Measurements from ENCODE around the gene SLC6A3. TPM values are rescaled to one million over a fixed set of nuclear protein-coding genes. Genes with fewer than 3 reads are reported as not detected.

SLC6A3 gene
- total RNA-seq, 1 experiment from 2014 or later = not detected

- no peak for DNase-seq (ENCODE audit: low spot score)
Measured at GRCh38 chr5:1409381-1410110, 35.7 kb downstream of the SLC6A3 start.

DNA sequence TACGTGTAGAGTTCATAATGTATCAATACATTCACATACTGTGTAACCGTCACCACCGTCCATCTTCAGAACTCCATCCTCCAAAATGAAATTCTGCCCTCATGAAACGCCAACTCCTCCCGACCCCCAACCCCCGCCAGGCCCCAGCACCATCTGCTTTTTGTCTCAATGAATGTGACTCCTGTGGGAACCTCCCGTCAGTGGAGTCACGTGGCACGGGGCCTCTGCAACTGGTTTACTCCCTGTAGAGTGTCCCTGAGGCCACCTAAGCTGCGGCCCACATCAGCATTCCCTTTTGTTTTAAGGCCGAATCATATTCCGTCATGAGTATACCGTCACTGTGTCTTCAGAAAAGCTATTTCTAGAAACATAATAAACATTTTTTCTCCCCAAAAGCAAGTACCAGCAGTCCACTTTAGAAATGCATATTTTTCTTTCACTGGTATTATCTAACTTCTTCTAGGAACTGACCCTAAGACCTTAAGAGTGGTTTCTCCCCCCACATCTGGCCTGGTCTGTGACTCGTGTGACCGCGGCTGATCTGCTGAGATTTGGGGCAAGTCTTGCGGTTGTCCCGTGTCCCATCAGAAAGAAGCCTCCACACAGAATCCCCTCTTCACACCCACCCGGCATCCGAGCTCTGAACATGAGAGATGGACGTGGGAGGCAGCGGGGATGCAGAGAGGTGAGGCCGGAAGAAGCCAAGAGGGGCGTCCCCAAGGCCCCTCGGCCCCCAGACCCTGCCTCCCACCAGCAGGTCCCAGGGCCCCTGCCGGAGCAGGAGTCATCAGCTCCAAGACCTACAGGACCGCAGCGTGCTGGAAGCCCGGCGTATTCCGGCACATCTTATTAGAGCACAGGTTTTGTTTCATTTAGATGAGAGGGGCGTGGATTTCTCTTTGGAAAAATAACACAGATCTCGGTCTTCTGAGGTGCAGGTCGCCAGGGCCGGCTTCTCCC is 38.3 kb downstream of the SLC6A3 start:
- DNase-seq (ENCODE audit: low spot score) = no peak

GRCh38 chr5:1405539-1406530 is 39.4 kb downstream of the SLC6A3 start:
- DNase-seq (ENCODE audit: low spot score) = no peak

- DNase-seq (ENCODE audit: low spot score) = no peak
Measured at GRCh38 chr5:1405121-1405520, 40.1 kb downstream of the SLC6A3 start.

DNA sequence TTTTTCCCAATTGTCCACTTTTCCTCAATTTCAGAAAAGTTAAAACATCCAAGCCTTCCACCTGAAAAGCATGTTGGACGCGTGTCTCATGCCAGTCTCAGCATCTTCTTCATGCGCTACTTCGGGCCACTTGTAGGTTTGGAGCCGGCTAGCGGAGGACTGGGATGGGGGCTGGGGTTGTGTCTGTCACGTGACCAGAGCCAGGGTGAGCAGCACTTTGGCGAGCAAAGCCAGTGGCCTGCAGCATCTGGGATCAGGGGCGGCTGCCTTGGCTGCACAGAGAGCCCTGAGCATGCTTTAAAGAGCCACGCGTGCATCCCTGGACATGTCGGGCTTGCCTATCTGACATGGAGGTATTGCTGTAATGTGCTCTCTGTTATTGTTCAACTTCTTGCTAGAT is 41.2 kb downstream of the SLC6A3 start:
- DNase-seq (ENCODE audit: low spot score) = no peak

DNA sequence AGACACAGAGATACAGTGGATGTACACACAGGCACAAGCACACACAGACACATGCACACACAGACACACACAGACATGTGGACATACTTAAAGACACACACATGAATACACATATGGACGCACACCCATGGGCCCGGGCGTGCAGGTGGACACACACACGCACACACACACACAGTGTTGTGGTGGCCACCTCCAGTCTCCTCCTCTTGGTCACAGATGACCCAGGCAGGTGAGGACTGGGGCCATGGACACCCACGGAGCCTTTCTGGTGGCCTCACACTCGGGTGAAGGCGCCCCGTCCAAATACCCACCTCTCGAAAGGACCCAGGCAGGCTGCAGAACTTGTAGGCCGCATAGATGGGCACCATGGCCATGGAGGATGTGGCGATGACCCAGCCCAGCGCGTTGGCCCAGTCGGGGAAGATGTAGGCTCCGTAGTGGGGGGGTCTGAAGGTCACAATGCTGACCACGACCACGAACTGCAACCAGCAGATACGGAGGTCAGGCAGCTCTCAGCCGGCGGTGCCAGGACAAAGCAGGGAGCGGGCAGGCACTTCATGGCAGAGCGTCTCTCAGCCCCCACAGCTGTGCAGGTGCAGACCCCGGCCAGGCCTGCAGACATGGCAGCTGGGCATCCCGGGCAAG is 42.5 kb downstream of the SLC6A3 start:
- DNase-seq (ENCODE audit: low spot score) = no peak

GRCh38 chr5:1401536-1402138 is 43.6 kb downstream of the SLC6A3 start:
- no peak for DNase-seq (ENCODE audit: low spot score)

DNA sequence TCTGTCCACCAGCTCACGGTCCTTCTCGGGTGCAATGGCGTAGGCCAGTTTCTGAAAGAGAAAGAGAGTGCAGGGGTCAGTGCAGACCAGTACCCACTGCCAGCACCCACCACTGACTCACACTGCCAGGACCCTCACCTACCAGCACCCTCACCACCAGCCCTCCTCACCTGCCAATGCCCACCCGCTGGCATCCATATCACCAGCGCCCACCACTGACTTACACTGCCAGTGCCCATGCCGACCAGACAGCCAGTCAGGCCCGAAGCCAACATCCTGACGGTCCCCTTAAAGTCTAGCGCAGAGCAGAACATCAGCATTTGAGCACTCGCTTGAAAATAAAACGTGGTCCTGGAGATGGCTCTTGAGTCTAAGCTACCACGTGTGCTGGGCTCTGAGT is 44.3 kb downstream of the SLC6A3 start:
- no peak for DNase-seq (ENCODE audit: low spot score)

GRCh38 chr5:1400211-1400855 is 44.9 kb downstream of the SLC6A3 start:
- no peak for DNase-seq (ENCODE audit: low spot score)

DNA sequence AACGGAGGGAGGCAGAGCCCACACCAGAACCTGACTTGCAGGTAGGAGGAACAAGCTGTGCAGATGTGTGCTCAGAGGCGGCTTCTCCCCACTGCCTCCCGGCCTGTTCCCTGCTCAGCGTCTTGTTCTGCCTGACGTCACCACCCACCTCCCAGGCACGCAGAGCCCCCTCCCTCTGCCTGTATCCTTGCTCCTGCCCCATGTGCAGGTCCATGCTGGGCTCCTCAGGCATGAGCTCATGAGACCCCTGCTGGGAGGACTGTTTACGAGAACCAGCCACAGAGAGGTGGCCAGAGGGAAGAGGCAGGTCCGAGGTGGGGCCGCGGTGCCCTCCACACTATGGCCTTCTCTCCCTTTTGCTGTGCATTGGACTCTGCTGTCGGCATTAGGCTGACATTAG is 45.5 kb downstream of the SLC6A3 start:
- no peak for DNase-seq (ENCODE audit: low spot score)

- no peak for DNase-seq (ENCODE audit: low spot score)
Measured at GRCh38 chr5:1396293-1396816, 48.9 kb downstream of the SLC6A3 start.

- no peak for DNase-seq (ENCODE audit: low spot score)
Measured at GRCh38 chr5:1394881-1395860, 50.1 kb downstream of the SLC6A3 start.

DNA sequence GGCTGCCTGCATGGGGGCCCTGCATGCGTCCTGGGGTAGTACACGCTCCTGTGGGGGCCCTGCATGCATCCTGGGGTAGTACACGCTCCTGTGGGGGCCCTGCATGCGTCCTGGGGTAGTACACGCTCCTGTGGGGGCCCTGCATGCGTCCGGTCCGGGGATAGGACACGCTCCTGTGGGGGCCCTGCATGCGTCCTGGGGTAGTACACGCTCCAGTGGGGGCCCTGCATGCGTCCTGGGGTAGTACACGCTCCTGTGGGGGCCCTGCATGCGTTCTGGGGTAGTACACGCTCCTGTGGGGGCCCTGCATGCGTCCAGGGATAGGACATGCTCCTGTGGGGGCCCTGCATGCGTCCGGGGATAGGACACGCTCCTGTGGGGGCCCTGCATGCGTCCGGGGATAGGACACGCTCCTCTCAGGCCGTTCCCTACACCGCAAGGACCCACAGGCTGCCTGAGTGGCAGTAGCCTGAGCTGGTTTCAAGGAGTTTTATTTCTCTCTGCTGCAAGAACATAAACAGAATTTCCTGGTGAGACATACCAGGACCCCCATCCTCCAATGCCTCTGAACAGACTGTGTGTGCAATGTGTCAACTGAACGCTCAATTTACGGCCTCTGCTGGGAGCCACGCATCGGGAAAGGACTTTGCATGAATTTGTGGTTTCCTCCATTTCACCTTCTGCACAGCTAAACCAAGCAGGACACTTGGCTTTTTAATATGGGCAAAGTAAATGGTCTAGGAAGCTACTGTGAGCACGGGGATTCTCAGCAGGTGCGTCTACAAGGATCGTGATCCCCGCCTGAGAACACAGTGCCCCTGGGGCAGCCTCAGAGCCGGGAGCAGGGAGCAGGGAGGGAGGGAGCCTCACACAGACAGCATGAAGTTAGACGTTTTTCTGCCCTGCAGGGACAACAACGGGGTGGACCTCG is 51.4 kb downstream of the SLC6A3 start:
- no peak for DNase-seq (ENCODE audit: low spot score)

DNA sequence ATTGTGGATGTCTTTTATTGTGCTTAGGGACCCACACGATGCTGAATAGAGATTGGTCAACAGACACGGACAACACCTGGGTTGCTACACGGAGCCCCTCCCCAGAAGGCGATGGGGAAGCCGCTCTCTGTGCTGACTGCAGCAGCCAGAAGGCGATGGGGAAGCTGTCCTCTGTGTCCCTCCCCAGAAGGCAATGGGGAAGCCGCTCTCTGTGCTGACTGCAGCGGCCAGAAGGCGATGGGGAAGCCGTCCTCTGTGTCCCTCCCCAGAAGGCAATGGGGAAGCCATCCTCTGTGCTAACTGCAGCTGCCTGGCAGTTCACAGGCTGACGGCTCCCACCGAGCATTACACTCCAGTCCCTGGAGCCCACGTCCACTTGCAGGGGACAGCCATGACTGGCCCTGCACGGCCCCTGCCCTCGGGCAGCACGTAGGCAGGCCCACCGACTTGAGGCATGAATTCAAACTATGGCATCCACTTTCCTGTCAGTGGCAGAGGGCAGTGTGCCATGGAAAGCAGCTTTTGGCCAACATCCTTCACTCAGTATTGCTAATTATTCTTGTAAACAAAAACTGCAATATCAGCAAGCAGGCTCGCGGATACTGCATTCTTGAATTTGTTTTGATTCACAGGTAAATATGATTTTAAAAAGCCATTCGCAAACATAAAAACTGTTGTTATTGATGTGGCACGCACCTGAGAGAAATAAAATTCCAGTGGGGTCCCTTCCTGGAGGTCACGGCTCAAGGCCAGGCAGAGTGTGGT is 52.3 kb downstream of the SLC6A3 start:
- DNase-seq (ENCODE audit: low spot score) = no peak

GRCh38 chr5:1392261-1392660 is 53.0 kb downstream of the SLC6A3 start:
- DNase-seq (ENCODE audit: low spot score) = no peak

GRCh38 chr5:1391691-1392090 is 53.5 kb downstream of the SLC6A3 start:
- no peak for DNase-seq (ENCODE audit: low spot score)
